H9 (cell line): ENCODE measurements around the gene PROX1. TPM values are rescaled to one million over a fixed set of nuclear protein-coding genes. Genes with fewer than 3 reads are reported as not detected.

ENCODE experiments used
- DNase-seq: peaks from one replicate; pipeline ENCODE4 v3.0.0-alpha.2; 2017
- H2AFZ ChIP-seq: one replicate; pipeline ENCODE4 v1.6.1; 2013; ENCODE audit warnings: mild to moderate bottlenecking, low read length, control low read depth, moderate library complexity
- H2AK5ac ChIP-seq: 2 replicates; pipeline ENCODE4 v1.6.1; 2013; ENCODE audit warnings: low read length, control low read depth, mixed read lengths; ENCODE audit not compliant: insufficient read length
- H2BK120ac ChIP-seq: one replicate; pipeline ENCODE4 v1.6.1; 2013; ENCODE audit warnings: low read depth, mild to moderate bottlenecking, low read length, control low read depth, inconsistent platforms; ENCODE audit not compliant: poor library complexity, severe bottlenecking
- H2BK12ac ChIP-seq: 2 replicates; pipeline ENCODE4 v1.6.1; 2013; ENCODE audit warnings: low read length, control low read depth, mixed read lengths, low read depth; ENCODE audit not compliant: insufficient read length
- H2BK15ac ChIP-seq: 2 replicates; pipeline ENCODE4 v1.6.1; 2013; ENCODE audit warnings: low read depth, low read length, control low read depth
- H2BK20ac ChIP-seq: one replicate; pipeline ENCODE4 v1.6.1; 2013; ENCODE audit warnings: low read depth, mild to moderate bottlenecking, low read length, control low read depth, inconsistent platforms; ENCODE audit not compliant: poor library complexity, severe bottlenecking
- H2BK5ac ChIP-seq: 2 replicates; pipeline ENCODE4 v1.6.1; 2013; ENCODE audit warnings: low read length, control low read depth, mixed read lengths; ENCODE audit not compliant: insufficient read length
- H3K14ac ChIP-seq: 2 replicates; pipeline ENCODE4 v1.6.1; 2013; ENCODE audit warnings: low read length, control low read depth; ENCODE audit not compliant: insufficient read depth
- H3K18ac ChIP-seq: 2 replicates; pipeline ENCODE4 v1.6.1; 2013; ENCODE audit warnings: low read depth, mild to moderate bottlenecking, mixed read lengths, low read length, control low read depth; ENCODE audit not compliant: insufficient read length
- H3K23ac ChIP-seq: 2 replicates; pipeline ENCODE4 v1.6.1; 2013; ENCODE audit warnings: low read length, control low read depth, mixed read lengths, low read depth; ENCODE audit not compliant: insufficient read length
- H3K23me2 ChIP-seq: 2 replicates; pipeline ENCODE4 v1.6.1; 2013; ENCODE audit warnings: low read depth, mild to moderate bottlenecking, mixed read lengths, low read length, control low read depth; ENCODE audit not compliant: insufficient read length, poor library complexity, severe bottlenecking
- H3K27ac ChIP-seq: 2 replicates; pipeline ENCODE4 v1.5.1; 2013; ENCODE audit warnings: low read length, control low read depth, mixed read lengths, low read depth; ENCODE audit not compliant: insufficient read length
- H3K27me3 ChIP-seq: 2 replicates; pipeline ENCODE4 v1.6.1; 2013; ENCODE audit warnings: low read length, control low read depth, inconsistent platforms; ENCODE audit not compliant: insufficient read depth
- H3K4ac ChIP-seq: 2 replicates; pipeline ENCODE4 v1.6.1; 2013; ENCODE audit warnings: low read depth, mild to moderate bottlenecking, control low read depth, inconsistent platforms, low read length, moderate library complexity
- H3K4me1 ChIP-seq: 2 replicates; pipeline ENCODE4 v1.6.1; 2013; ENCODE audit warnings: low read length, control low read depth, inconsistent platforms; ENCODE audit not compliant: insufficient read depth
- H3K4me2 ChIP-seq: 2 replicates; pipeline ENCODE4 v1.6.1; 2013; ENCODE audit warnings: low read length, control low read depth, mixed read lengths; ENCODE audit not compliant: insufficient read length, insufficient read depth
- H3K56ac ChIP-seq: 2 replicates; pipeline ENCODE4 v1.6.1; 2013; ENCODE audit warnings: low read depth, mild to moderate bottlenecking, mixed read lengths, low read length, control low read depth; ENCODE audit not compliant: insufficient read length
- H3K79me1 ChIP-seq: 2 replicates; pipeline ENCODE4 v1.6.1; 2013; ENCODE audit warnings: low read depth, mild to moderate bottlenecking, moderate library complexity, low read length, control low read depth, inconsistent platforms; ENCODE audit not compliant: insufficient read depth, poor library complexity, severe bottlenecking
- H3K79me2 ChIP-seq: 2 replicates; pipeline ENCODE4 v1.6.1; 2013; ENCODE audit warnings: low read length, control low read depth, inconsistent platforms; ENCODE audit not compliant: insufficient read depth
- H3K9ac ChIP-seq: 2 replicates; pipeline ENCODE4 v1.6.1; 2013; ENCODE audit warnings: low read length, control low read depth, mixed read lengths; ENCODE audit not compliant: insufficient read length; ENCODE audit errors: extremely low read depth
- H3K9me3 ChIP-seq: one replicate; pipeline ENCODE4 v1.6.1; 2013; ENCODE audit warnings: low read depth, low read length, inconsistent platforms; ENCODE audit not compliant: control insufficient read depth
- H3T11ph ChIP-seq: one replicate; pipeline ENCODE4 v1.6.1; 2013; ENCODE audit warnings: mild to moderate bottlenecking, low read length, control low read depth, inconsistent platforms
- H4K20me1 ChIP-seq: one replicate; pipeline ENCODE4 v1.6.1; 2013; ENCODE audit not compliant: control insufficient read depth, insufficient read length, insufficient read depth
- H4K5ac ChIP-seq: 2 replicates; pipeline ENCODE4 v1.6.1; 2013; ENCODE audit warnings: low read depth, mild to moderate bottlenecking, mixed read lengths, low read length, control low read depth; ENCODE audit not compliant: insufficient read length
- H4K8ac ChIP-seq: replicated peaks from 2 replicates; pipeline ENCODE4 v1.6.1; 2013; ENCODE audit warnings: low read length, control low read depth, mixed read lengths, low read depth; ENCODE audit not compliant: insufficient read length
- H4K91ac ChIP-seq: 2 replicates; pipeline ENCODE4 v1.6.1; 2013; ENCODE audit warnings: low read depth, mild to moderate bottlenecking, moderate library complexity, mixed read lengths, low read length, control low read depth; ENCODE audit not compliant: insufficient read length
- H3K27ac Mint-ChIP-seq, 3 experiments: 2 replicates in 2 of 3; 3 replicates in 1 of 3; pipeline ENCODE4 v1.8.0; 2020 to 2021; ENCODE audit warnings: mixed read lengths in 3 of 3, mild to moderate bottlenecking in 1 of 3, moderate library complexity in 1 of 3
- H3K27me3 Mint-ChIP-seq: 2 replicates; pipeline ENCODE4 v1.8.0; 2021; ENCODE audit warnings: low read depth, mild to moderate bottlenecking, moderate library complexity, mixed read lengths
- H3K36me3 Mint-ChIP-seq, 3 experiments: 2 replicates in 2 of 3; 3 replicates in 1 of 3; pipeline ENCODE4 v1.8.0; 2020 to 2021; ENCODE audit warnings: low read depth in 3 of 3, mixed read lengths in 3 of 3; ENCODE audit not compliant: insufficient read depth in 1 of 3
- H3K4me1 Mint-ChIP-seq, 2 experiments: 2 replicates each; pipeline ENCODE4 v1.8.0; 2020; ENCODE audit warnings: mixed read lengths in 2 of 2
- H3K4me3 Mint-ChIP-seq, 2 experiments: 2 replicates in 1 of 2; 3 replicates in 1 of 2; pipeline ENCODE4 v1.8.0; 2020 to 2021; ENCODE audit warnings: mild to moderate bottlenecking in 2 of 2, mixed read lengths in 2 of 2, moderate library complexity in 1 of 2
- H3K9me3 Mint-ChIP-seq, 2 experiments: 2 replicates in 1 of 2; 3 replicates in 1 of 2; pipeline ENCODE4 v1.8.0; 2020; ENCODE audit warnings: mild to moderate bottlenecking in 2 of 2, mixed read lengths in 2 of 2, moderate library complexity in 1 of 2
- WGBS: extraction: QIAGEN DNeasy Blood & Tissue Kit; methylation state at CpG from one replicate; pipeline ENCODE4 v1.1.7; 2013; ENCODE audit warnings: missing lambda C conversion rate, low lambda C conversion rate, mixed read lengths; ENCODE audit not compliant: insufficient read length; ENCODE audit errors: extremely low coverage; 5-methylcytosine and 5-hydroxymethylcytosine counted together
- total RNA-seq: library from RNA; stranded (reverse); gene quantifications from 2 replicates; pipeline ENCODE4 v1.2.1, GENCODE V29; 2021
- TF ChIP-seq, protein P1 (sequence below): fragments of 200-600 bp; sonication (generic); conservative IDR thresholded peaks from 3 replicates; pipeline ENCODE4 v1.8.0; 2021; ENCODE audit warnings: antibody characterized with exemption, mild to moderate bottlenecking

The PROX1 gene
- total RNA-seq, 1 experiment from 2014 or later = 0.72 TPM

- no peaks in the 10 kb centered on the region for H4K20me1 ChIP-seq
- H3K9me3 Mint-ChIP-seq = no peaks in the 10 kb centered on the region
- no peak overlapping the region for H3K4ac ChIP-seq
- H3K18ac ChIP-seq = no peak overlapping the region
- peaks cover 58 to 68% of the 10 kb centered on the region in 2 experiments for H3K4me1 Mint-ChIP-seq
- TF ChIP-seq, protein P1, sequence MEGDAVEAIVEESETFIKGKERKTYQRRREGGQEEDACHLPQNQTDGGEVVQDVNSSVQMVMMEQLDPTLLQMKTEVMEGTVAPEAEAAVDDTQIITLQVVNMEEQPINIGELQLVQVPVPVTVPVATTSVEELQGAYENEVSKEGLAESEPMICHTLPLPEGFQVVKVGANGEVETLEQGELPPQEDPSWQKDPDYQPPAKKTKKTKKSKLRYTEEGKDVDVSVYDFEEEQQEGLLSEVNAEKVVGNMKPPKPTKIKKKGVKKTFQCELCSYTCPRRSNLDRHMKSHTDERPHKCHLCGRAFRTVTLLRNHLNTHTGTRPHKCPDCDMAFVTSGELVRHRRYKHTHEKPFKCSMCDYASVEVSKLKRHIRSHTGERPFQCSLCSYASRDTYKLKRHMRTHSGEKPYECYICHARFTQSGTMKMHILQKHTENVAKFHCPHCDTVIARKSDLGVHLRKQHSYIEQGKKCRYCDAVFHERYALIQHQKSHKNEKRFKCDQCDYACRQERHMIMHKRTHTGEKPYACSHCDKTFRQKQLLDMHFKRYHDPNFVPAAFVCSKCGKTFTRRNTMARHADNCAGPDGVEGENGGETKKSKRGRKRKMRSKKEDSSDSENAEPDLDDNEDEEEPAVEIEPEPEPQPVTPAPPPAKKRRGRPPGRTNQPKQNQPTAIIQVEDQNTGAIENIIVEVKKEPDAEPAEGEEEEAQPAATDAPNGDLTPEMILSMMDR = no peak
- no peak overlapping the region for H2BK120ac ChIP-seq
- no peak overlapping the region for H2BK5ac ChIP-seq
- no peaks in the 10 kb centered on the region for H3K79me1 ChIP-seq
- H2AFZ ChIP-seq = no peak overlapping the region
- peaks cover 20% of the 10 kb centered on the region for H3K4me1 ChIP-seq
- no peak overlapping the region for H3K9ac ChIP-seq
- H3K79me2 ChIP-seq = no peaks in the 10 kb centered on the region
- DNase-seq = peak; percentile 79
- no peaks in the 10 kb centered on the region for H3K9me3 ChIP-seq
- peak overlapping the region; percentile 70 for H3K4me2 ChIP-seq
- H3K27ac Mint-ChIP-seq = peak overlapping the region in 2 of 3 experiments; percentile 28 to 58; a peak in 3 of 7 replicates
- H4K91ac ChIP-seq = no peak overlapping the region
- peaks cover 6% of the 10 kb centered on the region for H3K27me3 Mint-ChIP-seq
- no peak overlapping the region for H3T11ph ChIP-seq
- no peak overlapping the region for H4K8ac ChIP-seq
- H3K23me2 ChIP-seq = no peaks in the 10 kb centered on the region
- H3K14ac ChIP-seq = no peak overlapping the region
- peak overlapping the region; percentile 26 to 65; a peak in 4 of 5 replicates for H3K4me3 Mint-ChIP-seq
- no peaks in the 10 kb centered on the region for H3K36me3 Mint-ChIP-seq
- no peaks in the 10 kb centered on the region for H3K27me3 ChIP-seq
- no peak overlapping the region for H4K5ac ChIP-seq
- no peak overlapping the region for H3K23ac ChIP-seq
- no peak overlapping the region for H2BK20ac ChIP-seq
- H2BK12ac ChIP-seq = peak overlapping the region; percentile 45
- H3K27ac ChIP-seq = no peak overlapping the region
- no peak overlapping the region for H3K56ac ChIP-seq
- H2AK5ac ChIP-seq = no peak overlapping the region
- H2BK15ac ChIP-seq = no peak overlapping the region
- no CpG with 5 or more reads among the region's 5 CpGs for WGBS
Measured at GRCh38 chr1:214026985-214027384, 39.2 kb downstream of the PROX1 start.
